Jurkat, Clone E6-1 (cell line): Measurements from ENCODE around the gene UGT1A1.

Source experiments
- DNase-seq: peaks from one replicate; pipeline ENCODE4 v3.0.0-alpha.2; 2011; ENCODE audit warnings: low read depth, low spot score
- H3K4me3 ChIP-seq: 2 replicates; pipeline ENCODE4 v1.5.1; 2011; ENCODE audit warnings: mild to moderate bottlenecking, low read length, control low read depth, moderate library complexity

UGT1A1 gene

GRCh38 chr2:233811732-233812131, 51.7 kb downstream of the UGT1A1 start:
- H3K4me3 ChIP-seq = no peak overlapping the region
- no peak for DNase-seq

DNA sequence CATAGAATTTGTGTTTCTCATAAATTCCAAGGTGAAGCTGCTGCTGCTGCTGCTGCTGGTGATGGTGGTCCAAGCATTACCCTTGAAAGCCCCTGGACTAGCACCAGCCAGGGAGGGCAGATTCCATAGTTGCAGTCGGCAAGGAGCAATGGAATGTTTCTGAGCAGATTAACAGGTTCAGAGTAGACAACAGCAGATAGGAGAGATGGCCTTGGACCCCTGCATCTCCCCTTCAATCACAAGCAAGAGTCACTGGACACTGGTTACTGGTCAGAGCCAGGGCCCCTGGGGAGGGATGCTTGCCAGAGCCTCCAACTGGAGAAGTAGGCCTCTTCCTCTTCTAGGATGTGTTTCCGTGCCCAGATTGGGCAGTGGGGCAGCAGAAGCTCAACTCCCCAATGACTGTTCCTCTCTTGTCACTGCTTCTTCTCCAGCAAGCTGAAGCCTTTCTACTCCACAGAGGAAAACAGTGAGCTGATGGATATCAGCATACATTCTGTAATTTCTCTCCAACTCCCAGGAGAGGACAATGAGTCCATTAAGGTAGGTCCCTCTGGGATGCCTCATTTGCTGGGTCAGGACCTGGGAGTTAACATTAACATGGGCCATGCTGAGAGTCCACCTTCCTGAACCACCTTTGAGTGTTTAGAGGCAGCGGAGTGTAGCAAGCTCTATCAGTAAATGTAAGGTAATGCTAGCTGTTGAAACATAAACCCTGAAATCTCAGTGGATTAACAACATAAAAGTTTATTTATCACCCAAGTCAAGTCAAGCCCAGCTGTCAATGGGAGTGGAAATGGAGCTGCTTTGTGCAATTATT, 53.4 kb downstream of the UGT1A1 start:
- no peak overlapping the region for H3K4me3 ChIP-seq
- DNase-seq = no peak

GRCh38 chr2:233814056-233814835, 54.2 kb downstream of the UGT1A1 start:
- no peak for DNase-seq
- no peak overlapping the region for H3K4me3 ChIP-seq

- H3K4me3 ChIP-seq = no peak overlapping the region
- no peak for DNase-seq
Measured at GRCh38 chr2:233815861-233816260, 55.8 kb downstream of the UGT1A1 start.

DNA sequence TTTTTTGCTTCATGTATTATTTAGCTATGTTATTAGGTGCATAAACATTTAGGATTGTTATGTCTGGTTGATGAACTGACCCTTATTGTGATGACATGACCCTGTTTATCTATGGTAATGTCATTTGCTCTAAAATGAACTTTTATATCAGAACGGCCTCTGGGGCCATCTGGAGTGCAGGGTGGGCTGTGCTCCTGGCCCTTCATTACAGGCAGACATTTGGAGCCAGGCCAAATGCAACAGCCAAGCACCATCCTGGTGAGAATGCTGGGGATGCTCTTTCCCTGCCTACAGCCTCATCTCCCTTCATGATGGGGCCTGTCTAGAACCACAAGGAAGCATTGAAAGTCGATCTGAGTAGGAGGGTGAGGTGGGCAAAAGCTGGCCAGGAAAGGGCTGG, 56.3 kb downstream of the UGT1A1 start:
- H3K4me3 ChIP-seq = no peak overlapping the region
- DNase-seq = no peak

DNA sequence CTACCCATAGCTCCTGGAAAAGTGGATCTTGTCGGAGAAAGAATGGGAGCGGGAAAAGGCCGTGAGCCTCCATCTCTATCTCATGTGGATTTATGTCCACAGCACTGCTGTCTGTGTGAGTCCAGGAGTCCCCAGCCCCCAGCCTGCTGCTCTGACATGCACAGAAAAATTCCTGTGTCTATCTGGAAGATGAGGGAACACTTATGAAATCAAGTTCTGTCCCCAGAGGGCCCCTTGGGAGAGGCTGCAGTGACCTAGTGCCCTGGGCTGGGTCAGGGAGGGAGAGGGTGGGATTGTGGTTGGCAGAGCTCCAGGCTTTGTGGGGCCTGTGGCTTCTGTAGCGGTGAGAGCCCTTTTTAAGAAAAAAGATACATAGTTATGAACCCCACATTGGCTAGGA, 56.7 kb downstream of the UGT1A1 start:
- DNase-seq = no peak
- H3K4me3 ChIP-seq = no peak overlapping the region

DNA sequence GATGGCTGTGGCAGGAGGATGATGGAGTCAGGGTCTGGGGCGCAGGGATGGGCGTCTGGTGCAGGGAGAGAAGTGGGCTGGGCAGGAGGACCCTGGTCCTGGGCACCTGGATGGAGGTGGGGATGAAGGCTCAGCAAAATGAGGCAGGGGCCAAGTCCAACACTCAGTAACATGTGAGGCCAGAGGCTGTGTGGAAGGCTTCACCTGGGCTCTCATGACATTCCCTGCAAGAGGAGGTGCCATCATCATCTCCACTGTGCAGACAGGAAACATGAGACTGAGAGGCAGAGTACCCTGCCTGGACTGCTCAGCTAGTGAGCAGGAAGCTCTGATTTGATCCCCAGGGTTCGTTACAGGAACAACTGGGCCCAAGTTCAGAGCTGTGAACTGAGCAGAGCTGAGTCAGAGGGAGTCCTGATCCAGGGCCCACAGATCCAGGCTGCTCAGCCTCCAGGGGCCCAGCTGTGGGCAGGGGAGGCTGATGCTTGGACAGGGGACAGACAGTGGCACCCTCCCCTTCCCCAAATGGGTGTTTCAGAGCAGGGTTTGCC, 57.4 kb downstream of the UGT1A1 start:
- no peak for DNase-seq
- H3K4me3 ChIP-seq = no peak overlapping the region

DNA sequence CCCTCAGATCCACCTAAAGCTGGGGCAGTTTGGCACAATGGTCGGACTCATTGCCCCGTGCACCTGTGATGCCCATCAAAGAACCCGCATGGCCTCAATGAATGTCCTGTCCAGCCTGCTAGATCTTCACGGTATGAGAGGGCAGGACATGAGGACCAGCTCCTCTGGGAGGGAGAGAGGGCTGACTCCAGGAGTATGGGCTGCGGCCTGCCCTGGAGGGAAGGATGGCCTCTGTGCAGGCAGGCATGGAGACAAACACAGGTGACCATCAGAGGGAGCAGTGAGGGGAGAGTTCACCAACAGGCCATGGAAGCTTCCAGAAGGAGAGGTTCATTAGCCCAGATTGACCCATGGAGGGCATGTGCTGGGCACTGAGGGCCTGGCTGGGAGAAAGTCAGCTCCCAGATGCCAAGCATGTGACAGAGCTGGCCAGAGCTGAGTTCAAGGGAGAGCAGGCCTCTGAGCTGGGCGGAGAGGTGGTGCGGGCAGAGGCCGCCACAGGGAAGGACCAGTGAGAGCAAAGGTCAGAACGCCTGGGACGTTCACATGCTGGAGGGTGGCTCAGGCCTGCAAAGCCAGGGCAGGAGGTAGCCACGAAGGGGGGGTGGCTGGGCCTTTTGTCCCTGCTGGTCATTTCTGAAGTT, 58.0 kb downstream of the UGT1A1 start:
- H3K4me3 ChIP-seq = no peak overlapping the region
- DNase-seq = no peak

GRCh38 chr2:233818639-233819621, 58.9 kb downstream of the UGT1A1 start:
- no peak for DNase-seq
- H3K4me3 ChIP-seq = no peak overlapping the region

DNA sequence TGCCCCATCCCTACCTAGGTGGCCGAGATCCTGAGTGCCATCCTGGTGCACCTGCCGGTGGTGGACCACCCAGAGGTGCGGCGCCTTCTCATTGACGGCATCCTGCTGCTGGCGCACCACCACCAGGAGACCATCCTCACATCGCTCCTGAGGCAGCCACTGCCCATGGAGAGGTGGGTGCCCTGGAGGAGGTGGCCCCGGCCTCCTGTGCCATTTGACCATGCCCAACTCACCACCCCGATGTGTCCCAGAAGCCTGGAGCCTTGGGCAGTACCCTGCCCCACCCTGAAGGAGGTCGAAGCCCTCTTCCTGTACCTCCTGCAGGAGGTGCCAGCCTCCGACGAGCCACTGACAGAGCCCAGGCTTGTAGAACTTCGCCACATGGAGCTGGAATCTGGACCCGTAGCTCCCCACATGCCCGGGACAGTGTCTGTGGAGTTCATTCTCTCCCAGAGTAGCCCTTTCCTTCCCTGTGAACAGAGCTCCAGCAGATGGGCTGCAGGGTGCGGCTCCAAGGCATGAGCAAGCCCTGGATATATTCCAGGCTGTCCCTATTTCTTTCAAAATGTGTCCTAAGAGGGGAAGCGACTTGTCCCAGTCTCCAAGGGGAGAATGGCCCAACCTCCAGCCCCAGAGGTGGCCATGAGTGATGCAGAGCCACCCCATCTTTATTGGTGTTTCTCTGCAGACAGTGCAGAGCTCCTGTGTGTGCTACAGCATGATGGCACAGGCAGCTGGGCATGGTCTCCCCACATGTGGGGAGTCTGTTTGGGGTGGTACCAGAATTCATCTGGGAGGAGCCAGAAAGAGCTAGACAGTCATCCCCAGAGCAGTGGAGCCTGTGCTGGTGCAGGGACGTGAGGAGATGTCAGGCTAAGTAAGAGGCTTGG, 60.1 kb downstream of the UGT1A1 start:
- no peak for DNase-seq
- H3K4me3 ChIP-seq = no peak overlapping the region

DNA sequence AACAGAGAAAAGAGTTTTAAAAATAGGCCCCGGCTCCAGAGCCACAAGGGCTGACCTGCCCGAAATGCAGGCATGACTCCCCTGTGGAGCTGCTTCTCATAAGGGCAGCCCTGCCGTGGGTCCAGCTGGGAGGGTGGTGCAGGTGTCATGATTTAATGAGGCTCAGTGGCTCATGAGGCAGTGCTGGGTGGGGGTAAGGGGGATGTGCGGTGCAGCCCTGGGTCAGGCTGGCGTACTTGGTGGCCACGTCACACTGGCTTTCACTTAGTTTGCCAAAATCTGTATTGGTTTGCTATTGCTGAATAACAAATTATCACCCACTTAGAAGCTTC, 60.7 kb downstream of the UGT1A1 start:
- H3K4me3 ChIP-seq = no peak overlapping the region
- DNase-seq = no peak

GRCh38 chr2:233821196-233821595, 61.1 kb downstream of the UGT1A1 start:
- DNase-seq = no peak
- H3K4me3 ChIP-seq = no peak overlapping the region

DNA sequence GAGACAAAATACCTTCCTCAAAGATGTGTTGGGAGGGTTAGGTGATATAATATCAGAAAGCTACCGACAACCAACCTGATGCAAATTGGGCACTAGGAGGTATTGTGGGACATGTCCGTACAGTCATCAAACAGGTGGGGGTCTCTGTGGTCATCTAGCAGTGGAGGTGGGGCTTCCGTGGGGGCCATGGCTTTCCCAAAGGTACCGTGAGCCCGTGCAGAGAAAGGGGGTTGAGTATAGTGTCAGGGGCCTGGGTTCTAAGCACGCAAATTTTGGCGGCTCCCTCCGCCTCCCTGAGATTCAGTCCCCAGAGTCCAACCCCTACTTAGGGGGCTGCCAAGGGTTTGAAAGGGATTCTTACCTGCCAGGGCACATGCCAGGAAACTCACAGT, 61.6 kb downstream of the UGT1A1 start:
- H3K4me3 ChIP-seq = no peak overlapping the region
- no peak for DNase-seq

GRCh38 chr2:233822101-233822771, 62.2 kb downstream of the UGT1A1 start:
- H3K4me3 ChIP-seq = no peak overlapping the region
- DNase-seq = no peak
